Neural cell (in vitro differentiated cells): Measurements from ENCODE around the gene IL21R.
"Not testable (repeated sequence)": the region's sequence is repeated elsewhere in the genome, so short reads cannot be mapped to it uniquely, and the experiment has no call there.

ENCODE experiments used
- EP300 ChIP-seq: fragments of 450-650 bp; conservative IDR thresholded peaks from 2 replicates; pipeline ENCODE4 v1.6.1; 2014; ENCODE audit warnings: antibody characterized with exemption, mild to moderate bottlenecking, moderate library complexity; ENCODE audit not compliant: poor library complexity, severe bottlenecking
- EZH2 ChIP-seq: fragments of 200-600, 300-800 bp; shearing (Covaris generic), sonication (generic); IDR thresholded peaks from 2 replicates; pipeline ENCODE4 v1.6.1; 2014; ENCODE audit warnings: antibody characterized with exemption, low read length, borderline replicate concordance, mild to moderate bottlenecking; ENCODE audit not compliant: insufficient read depth, poor library complexity, severe bottlenecking
- POLR2AphosphoS5 ChIP-seq: IDR thresholded peaks from 2 replicates; pipeline ENCODE4 v1.6.1; 2012
- RAD21 ChIP-seq: fragments of 450-650 bp; conservative IDR thresholded peaks from 2 replicates; pipeline ENCODE4 v1.6.1; 2014; ENCODE audit warnings: antibody characterized with exemption, mild to moderate bottlenecking, moderate library complexity
- SMC3 ChIP-seq: fragments of 450-650 bp; conservative IDR thresholded peaks from 2 replicates; pipeline ENCODE4 v1.6.1; 2014; ENCODE audit warnings: antibody characterized with exemption, mild to moderate bottlenecking, moderate library complexity; ENCODE audit not compliant: poor library complexity
- TAF1 ChIP-seq: IDR thresholded peaks from 2 replicates; pipeline ENCODE4 v1.6.1; 2012; ENCODE audit warnings: low read depth
- TF ChIP-seq, protein P1 (sequence below): fragments of 450-650 bp; IDR thresholded peaks from 2 replicates; pipeline ENCODE4 v1.5.1; 2014; ENCODE audit warnings: antibody characterized with exemption, mild to moderate bottlenecking, moderate library complexity; ENCODE audit not compliant: poor library complexity, severe bottlenecking
- TF ChIP-seq, protein P2 (sequence below): IDR thresholded peaks from 2 replicates; pipeline ENCODE4 v1.6.1; 2012; ENCODE audit warnings: borderline replicate concordance

DNA sequence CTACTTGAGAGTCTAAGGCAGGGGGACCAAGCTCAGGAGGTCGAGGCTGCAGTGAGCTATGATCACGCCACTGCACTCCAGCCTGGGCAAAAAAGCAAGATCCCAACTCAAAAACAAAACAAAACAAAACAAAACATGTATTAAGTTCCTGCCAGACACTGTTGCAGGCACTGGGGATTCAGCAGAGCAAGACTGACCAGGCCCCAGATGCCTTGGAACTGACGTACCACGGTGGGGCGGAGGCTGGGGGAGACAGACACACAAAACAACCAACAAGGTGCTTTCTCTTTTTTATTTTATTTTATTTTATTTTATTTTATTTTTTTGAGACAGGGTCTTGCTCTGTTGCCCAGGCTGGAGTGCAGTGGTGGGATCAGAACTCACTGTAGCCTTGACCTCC, 33.2 kb downstream of the IL21R start:
- TF ChIP-seq, protein P1, sequence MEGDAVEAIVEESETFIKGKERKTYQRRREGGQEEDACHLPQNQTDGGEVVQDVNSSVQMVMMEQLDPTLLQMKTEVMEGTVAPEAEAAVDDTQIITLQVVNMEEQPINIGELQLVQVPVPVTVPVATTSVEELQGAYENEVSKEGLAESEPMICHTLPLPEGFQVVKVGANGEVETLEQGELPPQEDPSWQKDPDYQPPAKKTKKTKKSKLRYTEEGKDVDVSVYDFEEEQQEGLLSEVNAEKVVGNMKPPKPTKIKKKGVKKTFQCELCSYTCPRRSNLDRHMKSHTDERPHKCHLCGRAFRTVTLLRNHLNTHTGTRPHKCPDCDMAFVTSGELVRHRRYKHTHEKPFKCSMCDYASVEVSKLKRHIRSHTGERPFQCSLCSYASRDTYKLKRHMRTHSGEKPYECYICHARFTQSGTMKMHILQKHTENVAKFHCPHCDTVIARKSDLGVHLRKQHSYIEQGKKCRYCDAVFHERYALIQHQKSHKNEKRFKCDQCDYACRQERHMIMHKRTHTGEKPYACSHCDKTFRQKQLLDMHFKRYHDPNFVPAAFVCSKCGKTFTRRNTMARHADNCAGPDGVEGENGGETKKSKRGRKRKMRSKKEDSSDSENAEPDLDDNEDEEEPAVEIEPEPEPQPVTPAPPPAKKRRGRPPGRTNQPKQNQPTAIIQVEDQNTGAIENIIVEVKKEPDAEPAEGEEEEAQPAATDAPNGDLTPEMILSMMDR: not testable (repeated sequence)
- TF ChIP-seq, protein P2, sequence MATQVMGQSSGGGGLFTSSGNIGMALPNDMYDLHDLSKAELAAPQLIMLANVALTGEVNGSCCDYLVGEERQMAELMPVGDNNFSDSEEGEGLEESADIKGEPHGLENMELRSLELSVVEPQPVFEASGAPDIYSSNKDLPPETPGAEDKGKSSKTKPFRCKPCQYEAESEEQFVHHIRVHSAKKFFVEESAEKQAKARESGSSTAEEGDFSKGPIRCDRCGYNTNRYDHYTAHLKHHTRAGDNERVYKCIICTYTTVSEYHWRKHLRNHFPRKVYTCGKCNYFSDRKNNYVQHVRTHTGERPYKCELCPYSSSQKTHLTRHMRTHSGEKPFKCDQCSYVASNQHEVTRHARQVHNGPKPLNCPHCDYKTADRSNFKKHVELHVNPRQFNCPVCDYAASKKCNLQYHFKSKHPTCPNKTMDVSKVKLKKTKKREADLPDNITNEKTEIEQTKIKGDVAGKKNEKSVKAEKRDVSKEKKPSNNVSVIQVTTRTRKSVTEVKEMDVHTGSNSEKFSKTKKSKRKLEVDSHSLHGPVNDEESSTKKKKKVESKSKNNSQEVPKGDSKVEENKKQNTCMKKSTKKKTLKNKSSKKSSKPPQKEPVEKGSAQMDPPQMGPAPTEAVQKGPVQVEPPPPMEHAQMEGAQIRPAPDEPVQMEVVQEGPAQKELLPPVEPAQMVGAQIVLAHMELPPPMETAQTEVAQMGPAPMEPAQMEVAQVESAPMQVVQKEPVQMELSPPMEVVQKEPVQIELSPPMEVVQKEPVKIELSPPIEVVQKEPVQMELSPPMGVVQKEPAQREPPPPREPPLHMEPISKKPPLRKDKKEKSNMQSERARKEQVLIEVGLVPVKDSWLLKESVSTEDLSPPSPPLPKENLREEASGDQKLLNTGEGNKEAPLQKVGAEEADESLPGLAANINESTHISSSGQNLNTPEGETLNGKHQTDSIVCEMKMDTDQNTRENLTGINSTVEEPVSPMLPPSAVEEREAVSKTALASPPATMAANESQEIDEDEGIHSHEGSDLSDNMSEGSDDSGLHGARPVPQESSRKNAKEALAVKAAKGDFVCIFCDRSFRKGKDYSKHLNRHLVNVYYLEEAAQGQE: not testable (repeated sequence)
- TF ChIP-seq EZH2, SMC3, EP300, RAD21, POLR2AphosphoS5, TAF1: not testable (repeated sequence)
